ENCODE data around the gene CPEB1. TPM values are rescaled to one million over a fixed set of nuclear protein-coding genes. Genes with fewer than 3 reads are reported as not detected.

The CPEB1 gene
- total RNA-seq, 1 donor from 2014 or later: 1.6 TPM

GRCh38 chr15:82587805-82588204 lies 59.4 kb downstream of the CPEB1 start:
- DNase-seq (ENCODE audit: extremely low spot score, unreplicated experiment): no peak
- no peak for TF ChIP-seq CTCF (conservative IDR thresholded peaks at IDR 0.05)
- H3K27me3 Mint-ChIP-seq: peaks cover 50% of the 10 kb centered on the region
- no peaks in the 10 kb centered on the region for H3K4me1 Mint-ChIP-seq (ENCODE audit: unreplicated experiment)
- no peak overlapping the region for H3K27ac Mint-ChIP-seq
- no peaks in the 10 kb centered on the region for H3K9me3 Mint-ChIP-seq
- H3K4me3 Mint-ChIP-seq: no peak overlapping the region
- H3K36me3 Mint-ChIP-seq: no peaks in the 10 kb centered on the region

- Mint-ChIP-seq H3K27ac (no peak overlapping the region), H3K27me3 (peaks cover 54% of the 10 kb centered on the region), H3K4me3 (no peak overlapping the region), H3K4me1 (ENCODE audit: unreplicated experiment) (no peaks in the 10 kb centered on the region), H3K36me3 (no peaks in the 10 kb centered on the region), H3K9me3 (no peaks in the 10 kb centered on the region)
- no peak for DNase-seq (ENCODE audit: extremely low spot score, unreplicated experiment)
- TF ChIP-seq CTCF (conservative IDR thresholded peaks at IDR 0.05): peak; percentile 37
Observed at GRCh38 chr15:82585072-82585471, 62.1 kb downstream of the CPEB1 start.

- peaks cover 33% of the 10 kb centered on the region for H3K27me3 Mint-ChIP-seq
- TF ChIP-seq CTCF (conservative IDR thresholded peaks at IDR 0.05): no peak
- H3K4me1 Mint-ChIP-seq (ENCODE audit: unreplicated experiment): no peaks in the 10 kb centered on the region
- H3K36me3 Mint-ChIP-seq: no peaks in the 10 kb centered on the region
- no peak for DNase-seq (ENCODE audit: extremely low spot score, unreplicated experiment)
- H3K27ac Mint-ChIP-seq: no peak overlapping the region
- no peak overlapping the region for H3K4me3 Mint-ChIP-seq
- no peaks in the 10 kb centered on the region for H3K9me3 Mint-ChIP-seq
Observed at GRCh38 chr15:82580713-82581112, 66.5 kb downstream of the CPEB1 start.

- DNase-seq (ENCODE audit: extremely low spot score, unreplicated experiment): no peak
- H3K4me1 Mint-ChIP-seq (ENCODE audit: unreplicated experiment): peaks cover 6% of the 10 kb centered on the region
- H3K9me3 Mint-ChIP-seq: no peaks in the 10 kb centered on the region
- peaks cover 50% of the 10 kb centered on the region for H3K27me3 Mint-ChIP-seq
- H3K4me3 Mint-ChIP-seq: no peak overlapping the region
- no peaks in the 10 kb centered on the region for H3K36me3 Mint-ChIP-seq
- H3K27ac Mint-ChIP-seq: no peak overlapping the region
- no peak for TF ChIP-seq CTCF (conservative IDR thresholded peaks at IDR 0.05)
Observed at GRCh38 chr15:82575335-82575734, 71.8 kb downstream of the CPEB1 start.

GRCh38 chr15:82572986-82573385 lies 74.2 kb downstream of the CPEB1 start:
- TF ChIP-seq CTCF (conservative IDR thresholded peaks at IDR 0.05): peak; percentile 14
- H3K36me3 Mint-ChIP-seq: no peaks in the 10 kb centered on the region
- no peaks in the 10 kb centered on the region for H3K9me3 Mint-ChIP-seq
- peaks cover 6% of the 10 kb centered on the region for H3K4me1 Mint-ChIP-seq (ENCODE audit: unreplicated experiment)
- no peak for DNase-seq (ENCODE audit: extremely low spot score, unreplicated experiment)
- H3K4me3 Mint-ChIP-seq: no peak overlapping the region
- no peak overlapping the region for H3K27ac Mint-ChIP-seq
- H3K27me3 Mint-ChIP-seq: peaks cover 52% of the 10 kb centered on the region

- Mint-ChIP-seq H3K4me3 (no peak overlapping the region), H3K4me1 (ENCODE audit: unreplicated experiment) (peaks cover 6% of the 10 kb centered on the region), H3K36me3 (no peaks in the 10 kb centered on the region), H3K27me3 (peaks cover 52% of the 10 kb centered on the region), H3K9me3 (no peaks in the 10 kb centered on the region), H3K27ac (no peak overlapping the region)
- no peak for TF ChIP-seq CTCF (conservative IDR thresholded peaks at IDR 0.05)
- DNase-seq (ENCODE audit: extremely low spot score, unreplicated experiment): no peak
Observed at GRCh38 chr15:82572311-82572710, 74.9 kb downstream of the CPEB1 start.

Measured in type B pancreatic cell (in vitro differentiated cells).